H9 (cell line): ENCODE measurements around the gene SEMA3E. TPM values are rescaled to one million over a fixed set of nuclear protein-coding genes. Genes with fewer than 3 reads are reported as not detected.

Experiments
- DNase-seq: peaks from one replicate; pipeline ENCODE4 v3.0.0-alpha.2; 2017
- H2AFZ ChIP-seq: one replicate; pipeline ENCODE4 v1.6.1; 2013; ENCODE audit warnings: mild to moderate bottlenecking, low read length, control low read depth, moderate library complexity
- H2AK5ac ChIP-seq: 2 replicates; pipeline ENCODE4 v1.6.1; 2013; ENCODE audit warnings: low read length, control low read depth, mixed read lengths; ENCODE audit not compliant: insufficient read length
- H2BK120ac ChIP-seq: one replicate; pipeline ENCODE4 v1.6.1; 2013; ENCODE audit warnings: low read depth, mild to moderate bottlenecking, low read length, control low read depth, inconsistent platforms; ENCODE audit not compliant: poor library complexity, severe bottlenecking
- H2BK12ac ChIP-seq: 2 replicates; pipeline ENCODE4 v1.6.1; 2013; ENCODE audit warnings: low read length, control low read depth, mixed read lengths, low read depth; ENCODE audit not compliant: insufficient read length
- H2BK15ac ChIP-seq: 2 replicates; pipeline ENCODE4 v1.6.1; 2013; ENCODE audit warnings: low read depth, low read length, control low read depth
- H2BK20ac ChIP-seq: one replicate; pipeline ENCODE4 v1.6.1; 2013; ENCODE audit warnings: low read depth, mild to moderate bottlenecking, low read length, control low read depth, inconsistent platforms; ENCODE audit not compliant: poor library complexity, severe bottlenecking
- H2BK5ac ChIP-seq: 2 replicates; pipeline ENCODE4 v1.6.1; 2013; ENCODE audit warnings: low read length, control low read depth, mixed read lengths; ENCODE audit not compliant: insufficient read length
- H3K14ac ChIP-seq: 2 replicates; pipeline ENCODE4 v1.6.1; 2013; ENCODE audit warnings: low read length, control low read depth; ENCODE audit not compliant: insufficient read depth
- H3K18ac ChIP-seq: 2 replicates; pipeline ENCODE4 v1.6.1; 2013; ENCODE audit warnings: low read depth, mild to moderate bottlenecking, mixed read lengths, low read length, control low read depth; ENCODE audit not compliant: insufficient read length
- H3K23ac ChIP-seq: 2 replicates; pipeline ENCODE4 v1.6.1; 2013; ENCODE audit warnings: low read length, control low read depth, mixed read lengths, low read depth; ENCODE audit not compliant: insufficient read length
- H3K23me2 ChIP-seq: 2 replicates; pipeline ENCODE4 v1.6.1; 2013; ENCODE audit warnings: low read depth, mild to moderate bottlenecking, mixed read lengths, low read length, control low read depth; ENCODE audit not compliant: insufficient read length, poor library complexity, severe bottlenecking
- H3K27ac ChIP-seq: 2 replicates; pipeline ENCODE4 v1.5.1; 2013; ENCODE audit warnings: low read length, control low read depth, mixed read lengths, low read depth; ENCODE audit not compliant: insufficient read length
- H3K27me3 ChIP-seq: 2 replicates; pipeline ENCODE4 v1.6.1; 2013; ENCODE audit warnings: low read length, control low read depth, inconsistent platforms; ENCODE audit not compliant: insufficient read depth
- H3K4ac ChIP-seq: 2 replicates; pipeline ENCODE4 v1.6.1; 2013; ENCODE audit warnings: low read depth, mild to moderate bottlenecking, control low read depth, inconsistent platforms, low read length, moderate library complexity
- H3K4me1 ChIP-seq: 2 replicates; pipeline ENCODE4 v1.6.1; 2013; ENCODE audit warnings: low read length, control low read depth, inconsistent platforms; ENCODE audit not compliant: insufficient read depth
- H3K4me2 ChIP-seq: 2 replicates; pipeline ENCODE4 v1.6.1; 2013; ENCODE audit warnings: low read length, control low read depth, mixed read lengths; ENCODE audit not compliant: insufficient read length, insufficient read depth
- H3K56ac ChIP-seq: 2 replicates; pipeline ENCODE4 v1.6.1; 2013; ENCODE audit warnings: low read depth, mild to moderate bottlenecking, mixed read lengths, low read length, control low read depth; ENCODE audit not compliant: insufficient read length
- H3K79me1 ChIP-seq: 2 replicates; pipeline ENCODE4 v1.6.1; 2013; ENCODE audit warnings: low read depth, mild to moderate bottlenecking, moderate library complexity, low read length, control low read depth, inconsistent platforms; ENCODE audit not compliant: insufficient read depth, poor library complexity, severe bottlenecking
- H3K79me2 ChIP-seq: 2 replicates; pipeline ENCODE4 v1.6.1; 2013; ENCODE audit warnings: low read length, control low read depth, inconsistent platforms; ENCODE audit not compliant: insufficient read depth
- H3K9ac ChIP-seq: 2 replicates; pipeline ENCODE4 v1.6.1; 2013; ENCODE audit warnings: low read length, control low read depth, mixed read lengths; ENCODE audit not compliant: insufficient read length; ENCODE audit errors: extremely low read depth
- H3K9me3 ChIP-seq: one replicate; pipeline ENCODE4 v1.6.1; 2013; ENCODE audit warnings: low read depth, low read length, inconsistent platforms; ENCODE audit not compliant: control insufficient read depth
- H3T11ph ChIP-seq: one replicate; pipeline ENCODE4 v1.6.1; 2013; ENCODE audit warnings: mild to moderate bottlenecking, low read length, control low read depth, inconsistent platforms
- H4K20me1 ChIP-seq: one replicate; pipeline ENCODE4 v1.6.1; 2013; ENCODE audit not compliant: control insufficient read depth, insufficient read length, insufficient read depth
- H4K5ac ChIP-seq: 2 replicates; pipeline ENCODE4 v1.6.1; 2013; ENCODE audit warnings: low read depth, mild to moderate bottlenecking, mixed read lengths, low read length, control low read depth; ENCODE audit not compliant: insufficient read length
- H4K8ac ChIP-seq: replicated peaks from 2 replicates; pipeline ENCODE4 v1.6.1; 2013; ENCODE audit warnings: low read length, control low read depth, mixed read lengths, low read depth; ENCODE audit not compliant: insufficient read length
- H4K91ac ChIP-seq: 2 replicates; pipeline ENCODE4 v1.6.1; 2013; ENCODE audit warnings: low read depth, mild to moderate bottlenecking, moderate library complexity, mixed read lengths, low read length, control low read depth; ENCODE audit not compliant: insufficient read length
- H3K27ac Mint-ChIP-seq, 3 experiments: 2 replicates in 2 of 3; 3 replicates in 1 of 3; pipeline ENCODE4 v1.8.0; 2020 to 2021; ENCODE audit warnings: mixed read lengths in 3 of 3, mild to moderate bottlenecking in 1 of 3, moderate library complexity in 1 of 3
- H3K27me3 Mint-ChIP-seq: 2 replicates; pipeline ENCODE4 v1.8.0; 2021; ENCODE audit warnings: low read depth, mild to moderate bottlenecking, moderate library complexity, mixed read lengths
- H3K36me3 Mint-ChIP-seq, 3 experiments: 2 replicates in 2 of 3; 3 replicates in 1 of 3; pipeline ENCODE4 v1.8.0; 2020 to 2021; ENCODE audit warnings: low read depth in 3 of 3, mixed read lengths in 3 of 3; ENCODE audit not compliant: insufficient read depth in 1 of 3
- H3K4me1 Mint-ChIP-seq, 2 experiments: 2 replicates each; pipeline ENCODE4 v1.8.0; 2020; ENCODE audit warnings: mixed read lengths in 2 of 2
- H3K4me3 Mint-ChIP-seq, 2 experiments: 2 replicates in 1 of 2; 3 replicates in 1 of 2; pipeline ENCODE4 v1.8.0; 2020 to 2021; ENCODE audit warnings: mild to moderate bottlenecking in 2 of 2, mixed read lengths in 2 of 2, moderate library complexity in 1 of 2
- H3K9me3 Mint-ChIP-seq, 2 experiments: 2 replicates in 1 of 2; 3 replicates in 1 of 2; pipeline ENCODE4 v1.8.0; 2020; ENCODE audit warnings: mild to moderate bottlenecking in 2 of 2, mixed read lengths in 2 of 2, moderate library complexity in 1 of 2
- WGBS: extraction: QIAGEN DNeasy Blood & Tissue Kit; methylation state at CpG from one replicate; pipeline ENCODE4 v1.1.7; 2013; ENCODE audit warnings: missing lambda C conversion rate, low lambda C conversion rate, mixed read lengths; ENCODE audit not compliant: insufficient read length; ENCODE audit errors: extremely low coverage; 5-methylcytosine and 5-hydroxymethylcytosine counted together
- total RNA-seq: library from RNA; stranded (reverse); gene quantifications from 2 replicates; pipeline ENCODE4 v1.2.1, GENCODE V29; 2021
- TF ChIP-seq, protein P1 (sequence below): fragments of 200-600 bp; sonication (generic); conservative IDR thresholded peaks from 3 replicates; pipeline ENCODE4 v1.8.0; 2021; ENCODE audit warnings: antibody characterized with exemption, mild to moderate bottlenecking

The SEMA3E gene
- total RNA-seq, 1 experiment from 2014 or later, result 0.39 TPM

DNA sequence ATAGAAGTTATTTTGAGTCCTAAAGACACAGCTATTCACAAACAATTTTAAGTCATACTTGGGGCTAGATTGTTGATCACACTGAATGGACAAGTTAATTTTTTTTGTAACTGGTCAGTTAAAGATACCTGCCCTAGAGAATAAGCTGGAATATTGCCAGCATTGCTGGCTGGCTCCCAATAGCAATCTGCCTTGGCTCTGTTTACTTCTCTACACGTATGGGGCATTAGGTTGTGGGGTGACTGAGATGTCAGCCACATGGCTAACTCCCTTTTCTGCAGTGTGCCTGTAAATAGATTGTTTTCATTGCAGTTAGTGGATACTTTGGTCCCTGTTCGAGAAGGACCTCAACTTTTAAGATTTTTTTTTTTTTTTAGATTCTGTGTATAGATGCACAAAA, 128.2 kb downstream of the SEMA3E start:
- Mint-ChIP-seq H3K9me3 (no peaks in the 10 kb centered on the region), H3K4me3 (no peak overlapping the region), H3K27me3 (no peaks in the 10 kb centered on the region; the same call in 1 of the 2 replicates), H3K36me3 (no peaks in the 10 kb centered on the region), H3K27ac (no peak overlapping the region), H3K4me1 (peaks cover 14 to 17% of the 10 kb centered on the region in 2 experiments)
- no peak overlapping the region for H3K4me2 ChIP-seq
- H3K23ac ChIP-seq, result no peak overlapping the region
- H3K79me1 ChIP-seq, result no peaks in the 10 kb centered on the region
- H2BK5ac ChIP-seq, result no peak overlapping the region
- H3K4me1 ChIP-seq, result 0 out of 2 replicates have a peak, but pooled peaks cover 2% of the 10 kb centered on the region
- no peaks in the 10 kb centered on the region for H3K79me2 ChIP-seq
- H2BK120ac ChIP-seq, result no peak overlapping the region
- no peak overlapping the region for H3K56ac ChIP-seq
- no peaks in the 10 kb centered on the region for H3K27me3 ChIP-seq
- no peak overlapping the region for H2AFZ ChIP-seq
- H3K27ac ChIP-seq, result no peak overlapping the region
- H2AK5ac ChIP-seq, result no peak overlapping the region
- no peak overlapping the region for H3K14ac ChIP-seq
- no peak overlapping the region for H2BK20ac ChIP-seq
- H4K8ac ChIP-seq, result no peak overlapping the region
- H4K91ac ChIP-seq, result no peak overlapping the region
- no peak overlapping the region for H4K5ac ChIP-seq
- no peak overlapping the region for H3K9ac ChIP-seq
- no peak overlapping the region for H2BK12ac ChIP-seq
- TF ChIP-seq, protein P1, sequence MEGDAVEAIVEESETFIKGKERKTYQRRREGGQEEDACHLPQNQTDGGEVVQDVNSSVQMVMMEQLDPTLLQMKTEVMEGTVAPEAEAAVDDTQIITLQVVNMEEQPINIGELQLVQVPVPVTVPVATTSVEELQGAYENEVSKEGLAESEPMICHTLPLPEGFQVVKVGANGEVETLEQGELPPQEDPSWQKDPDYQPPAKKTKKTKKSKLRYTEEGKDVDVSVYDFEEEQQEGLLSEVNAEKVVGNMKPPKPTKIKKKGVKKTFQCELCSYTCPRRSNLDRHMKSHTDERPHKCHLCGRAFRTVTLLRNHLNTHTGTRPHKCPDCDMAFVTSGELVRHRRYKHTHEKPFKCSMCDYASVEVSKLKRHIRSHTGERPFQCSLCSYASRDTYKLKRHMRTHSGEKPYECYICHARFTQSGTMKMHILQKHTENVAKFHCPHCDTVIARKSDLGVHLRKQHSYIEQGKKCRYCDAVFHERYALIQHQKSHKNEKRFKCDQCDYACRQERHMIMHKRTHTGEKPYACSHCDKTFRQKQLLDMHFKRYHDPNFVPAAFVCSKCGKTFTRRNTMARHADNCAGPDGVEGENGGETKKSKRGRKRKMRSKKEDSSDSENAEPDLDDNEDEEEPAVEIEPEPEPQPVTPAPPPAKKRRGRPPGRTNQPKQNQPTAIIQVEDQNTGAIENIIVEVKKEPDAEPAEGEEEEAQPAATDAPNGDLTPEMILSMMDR, result no peak
- H3K18ac ChIP-seq, result no peak overlapping the region
- no peak overlapping the region for H2BK15ac ChIP-seq
- no peak overlapping the region for H3T11ph ChIP-seq
- DNase-seq, result no peak
- no peaks in the 10 kb centered on the region for H3K23me2 ChIP-seq
- no peaks in the 10 kb centered on the region for H4K20me1 ChIP-seq
- H3K9me3 ChIP-seq, result no peaks in the 10 kb centered on the region
- no peak overlapping the region for H3K4ac ChIP-seq
- no CpG with 5 or more reads among the region's 2 CpGs for WGBS
